GM15510 (cell line): Measurements from ENCODE around the gene PAH.

Experiments used
- POLR2A ChIP-seq: IDR thresholded peaks from 3 replicates; pipeline ENCODE4 v1.6.1; 2011; ENCODE audit warnings: borderline replicate concordance; ENCODE audit not compliant: insufficient read length; ENCODE audit errors: extremely low read depth

PAH gene

DNA sequence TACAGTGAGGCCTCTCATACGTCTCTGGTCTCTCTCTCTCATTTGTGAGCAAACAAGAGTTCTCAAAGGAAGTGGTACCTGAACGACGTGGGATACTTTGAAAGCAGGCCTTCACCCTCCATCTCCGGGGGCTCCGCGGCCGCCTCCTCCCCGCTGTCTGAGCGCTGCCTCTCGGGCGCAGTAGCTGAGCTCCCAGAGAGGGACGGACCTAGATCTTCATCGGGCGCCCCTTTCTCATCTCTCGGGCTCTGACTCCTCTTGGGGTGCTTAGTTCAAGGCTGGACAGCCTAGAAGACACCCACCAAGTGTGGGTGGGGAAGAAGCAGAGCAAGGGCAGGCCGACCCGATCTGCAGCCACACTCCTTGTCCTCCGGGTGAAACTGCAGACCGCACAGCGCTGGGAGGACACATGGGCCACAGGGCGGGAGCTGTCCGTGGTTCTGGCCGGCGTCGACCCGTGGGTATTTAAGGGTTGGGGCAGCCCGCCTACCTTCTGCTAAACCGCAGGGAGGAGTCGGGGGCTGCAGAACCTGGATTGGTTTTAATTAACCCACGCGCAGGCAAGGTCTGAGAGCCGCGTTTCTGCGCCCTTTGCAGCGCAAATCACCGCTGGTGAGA, 92.7 kb downstream of the PAH start:
- TF ChIP-seq POLR2A = no peak

DNA sequence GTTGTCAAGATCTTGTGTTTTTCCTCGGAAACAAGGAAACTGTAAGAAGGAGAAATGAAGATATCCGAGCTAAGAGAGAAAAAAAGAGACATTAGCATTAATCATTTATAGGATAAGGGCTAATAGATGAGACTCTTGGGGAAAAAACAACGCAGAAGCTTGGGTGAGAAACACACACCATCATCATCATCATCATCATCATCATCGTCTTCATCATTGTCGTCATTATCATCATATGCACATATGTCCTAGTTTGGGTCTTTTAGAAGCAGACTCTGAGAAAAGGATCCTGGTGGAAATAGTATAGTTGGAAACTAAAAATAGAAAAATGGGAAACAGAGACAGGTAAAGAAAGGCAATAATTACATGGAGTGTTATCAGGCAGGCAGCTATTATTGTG, 95.9 kb downstream of the PAH start:
- no peak for TF ChIP-seq POLR2A

DNA sequence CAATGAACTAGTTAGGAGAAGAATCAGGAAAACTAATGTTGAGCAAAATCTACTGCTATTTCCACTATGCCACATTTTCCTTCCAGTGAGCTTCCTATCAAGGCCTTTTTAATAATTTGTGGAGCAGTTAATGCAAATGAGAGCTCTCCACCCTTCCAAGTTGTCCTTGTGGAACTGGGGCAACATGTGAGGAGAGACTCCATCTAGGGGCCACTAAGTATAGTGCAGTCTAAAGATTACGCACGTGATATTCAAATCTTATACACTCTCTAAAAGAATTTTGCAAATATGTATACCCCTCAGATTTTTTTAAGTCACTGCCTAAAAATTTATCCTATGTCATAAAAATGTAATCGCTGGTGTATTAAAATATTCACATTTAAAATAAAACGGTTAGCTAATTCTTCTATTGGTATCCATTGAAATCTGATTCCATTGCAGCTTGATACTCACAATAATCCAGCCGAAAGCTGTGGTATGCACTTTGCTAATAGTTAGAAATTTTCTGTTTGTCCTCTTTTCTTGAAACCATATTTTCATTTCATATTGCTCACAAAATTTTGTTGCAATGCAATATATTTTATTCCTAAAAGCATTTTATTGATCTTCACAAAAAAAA, 100.1 kb downstream of the PAH start:
- TF ChIP-seq POLR2A = no peak

DNA sequence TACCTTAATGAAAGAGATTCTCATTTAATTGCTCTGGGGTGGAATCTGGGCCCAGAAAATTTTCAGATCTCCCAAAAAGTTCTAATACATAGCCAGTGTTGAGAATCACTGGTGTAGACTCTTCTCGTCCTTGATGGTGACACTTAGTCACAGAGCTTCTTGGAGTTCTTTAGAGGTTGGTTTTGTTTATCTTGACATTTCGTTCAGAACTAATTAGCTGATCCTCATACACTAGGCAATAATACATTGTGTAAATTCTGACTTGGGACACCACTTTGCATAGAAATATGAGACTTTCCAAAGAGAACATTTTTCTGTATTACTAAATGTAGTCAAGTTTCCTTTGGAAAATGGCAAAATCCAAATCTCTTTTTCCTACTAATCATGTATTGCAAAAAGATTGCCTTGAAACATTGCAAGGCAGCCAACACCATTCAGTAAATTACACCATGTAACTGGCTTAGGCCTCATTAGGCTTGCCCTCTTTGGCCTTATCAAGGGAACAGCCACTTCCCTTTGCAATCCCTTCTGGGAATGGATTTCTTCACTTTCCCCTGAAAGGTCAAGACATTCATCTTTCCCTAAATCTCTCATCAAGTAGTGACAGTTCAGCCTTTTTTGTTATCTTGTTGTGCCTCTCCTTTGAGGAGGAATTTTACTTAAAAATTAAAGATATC, 102.2 kb downstream of the PAH start:
- no peak for TF ChIP-seq POLR2A

DNA sequence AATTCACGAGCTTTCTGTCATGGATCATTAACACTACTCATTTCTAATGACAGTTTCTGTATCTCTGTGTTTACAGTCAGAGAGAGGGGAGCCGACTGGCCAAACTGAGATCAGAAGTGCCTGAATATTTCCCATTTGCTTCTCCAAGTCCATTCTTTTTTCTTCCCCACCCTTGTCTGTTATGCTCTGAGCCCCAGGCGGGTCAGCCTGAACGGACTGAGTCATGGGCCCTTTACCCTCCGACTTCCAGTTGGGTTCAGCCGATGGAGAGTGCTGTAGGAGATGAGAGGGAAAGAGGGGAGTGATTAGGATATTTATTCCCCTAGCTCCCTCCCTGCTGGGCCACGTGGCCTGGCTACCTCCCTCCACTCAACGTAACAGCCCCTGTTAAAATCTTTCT, 104.7 kb downstream of the PAH start:
- no peak for TF ChIP-seq POLR2A

DNA sequence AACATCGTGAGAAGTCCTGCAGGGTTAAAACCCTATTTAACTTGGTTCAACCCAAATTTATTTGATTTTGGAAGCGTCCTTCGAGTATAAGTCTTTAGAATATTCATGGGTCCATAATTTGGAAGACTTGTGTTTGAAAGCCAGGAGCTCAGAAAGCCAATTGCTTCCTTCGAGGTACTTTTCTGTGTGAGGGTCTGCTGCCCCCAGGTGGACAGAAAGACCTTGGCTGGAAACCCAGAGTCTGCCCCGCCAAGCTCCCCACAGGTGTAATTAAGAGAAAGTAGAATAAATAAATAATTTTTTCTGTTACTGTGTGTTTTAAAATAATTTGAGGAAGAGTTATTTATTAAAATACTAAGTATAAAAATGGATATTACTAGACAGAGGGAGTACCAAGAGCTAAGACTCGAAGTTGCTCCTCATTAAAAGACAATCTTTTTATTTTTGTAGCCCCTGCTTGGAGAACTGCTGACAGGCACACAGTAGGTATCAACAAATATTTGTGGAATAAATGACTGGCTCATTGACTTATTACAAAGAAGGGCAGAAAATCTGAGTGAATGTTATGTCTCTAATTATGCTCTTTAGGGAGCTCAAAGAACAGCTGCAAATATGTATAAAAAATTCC, 105.8 kb downstream of the PAH start:
- no peak for TF ChIP-seq POLR2A

DNA sequence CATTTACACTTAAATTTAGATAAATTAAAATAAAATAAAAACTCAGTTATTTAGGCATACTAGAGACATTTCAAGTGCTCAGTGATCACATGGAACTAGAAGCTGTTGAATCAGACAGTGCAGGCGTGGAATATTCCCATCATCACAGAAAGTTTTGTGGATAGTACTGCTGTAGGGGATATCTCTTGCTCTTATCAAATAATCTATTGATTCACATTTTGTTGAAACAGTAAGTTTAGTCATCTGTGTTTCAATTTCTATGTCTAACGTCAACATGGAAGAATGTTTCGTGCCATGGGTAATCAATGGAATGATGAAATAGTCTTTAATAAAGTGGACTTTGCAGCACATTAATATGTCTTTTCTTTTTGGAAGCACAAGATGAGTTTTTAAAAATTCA, 108.6 kb downstream of the PAH start:
- no peak for TF ChIP-seq POLR2A

DNA sequence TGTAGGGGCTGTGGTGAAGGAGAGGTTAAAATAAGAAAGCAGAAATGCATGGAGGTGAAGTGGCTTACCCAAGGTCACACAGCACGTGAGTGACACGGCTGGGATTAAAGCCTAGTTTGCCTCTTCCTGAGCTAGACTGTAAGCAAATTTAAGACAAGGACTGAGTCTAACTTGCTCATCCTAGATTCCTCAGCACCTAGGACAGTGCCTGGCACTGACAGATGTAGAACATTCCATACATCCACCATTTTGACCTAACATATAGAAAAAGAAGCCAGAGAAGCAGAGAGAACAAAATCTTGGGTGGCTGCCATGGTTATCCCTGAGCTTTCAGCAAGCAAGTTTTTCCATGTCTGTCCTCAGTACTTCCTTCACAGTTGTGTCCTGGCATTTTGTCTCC, 110.5 kb downstream of the PAH start:
- no peak for TF ChIP-seq POLR2A

DNA sequence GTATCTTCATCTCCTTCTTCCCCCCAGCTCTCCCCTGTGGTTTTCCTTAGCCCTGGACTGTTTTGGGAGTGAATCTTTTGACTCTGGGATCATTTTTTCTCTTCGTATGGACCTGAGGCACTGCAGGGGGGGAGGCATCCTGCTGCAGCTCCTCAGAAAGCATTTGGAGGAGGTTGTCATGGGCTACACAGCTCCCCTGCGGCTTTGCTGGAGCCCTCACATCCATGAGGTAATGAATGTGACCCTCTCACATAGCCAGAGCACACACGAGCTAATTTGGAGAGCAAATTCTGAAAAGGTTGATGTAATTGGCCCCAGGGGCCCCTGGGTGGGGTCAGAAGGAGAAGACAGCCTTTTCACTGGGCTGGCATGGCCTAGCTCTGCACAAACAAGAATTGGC, 110.9 kb downstream of the PAH start:
- no peak for TF ChIP-seq POLR2A

DNA sequence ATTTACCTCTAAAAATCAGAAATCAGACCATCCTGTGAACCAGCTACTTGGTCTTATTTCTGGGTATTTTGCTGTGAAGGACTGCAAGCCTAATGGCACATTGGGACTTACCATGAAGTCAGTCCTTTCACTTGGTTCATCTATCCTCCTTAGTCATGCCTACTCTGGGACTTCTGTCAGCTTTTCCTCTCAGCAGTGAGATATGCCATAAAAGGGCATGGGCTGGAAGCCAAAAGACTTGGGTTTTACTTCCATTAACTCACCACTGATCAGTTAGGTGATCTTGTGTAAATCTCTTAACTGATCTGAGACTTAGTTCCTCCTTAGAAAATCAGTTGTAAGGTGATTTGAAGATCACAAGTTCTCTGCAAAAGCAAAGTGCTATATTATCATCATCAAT, 116.5 kb downstream of the PAH start:
- no peak for TF ChIP-seq POLR2A

DNA sequence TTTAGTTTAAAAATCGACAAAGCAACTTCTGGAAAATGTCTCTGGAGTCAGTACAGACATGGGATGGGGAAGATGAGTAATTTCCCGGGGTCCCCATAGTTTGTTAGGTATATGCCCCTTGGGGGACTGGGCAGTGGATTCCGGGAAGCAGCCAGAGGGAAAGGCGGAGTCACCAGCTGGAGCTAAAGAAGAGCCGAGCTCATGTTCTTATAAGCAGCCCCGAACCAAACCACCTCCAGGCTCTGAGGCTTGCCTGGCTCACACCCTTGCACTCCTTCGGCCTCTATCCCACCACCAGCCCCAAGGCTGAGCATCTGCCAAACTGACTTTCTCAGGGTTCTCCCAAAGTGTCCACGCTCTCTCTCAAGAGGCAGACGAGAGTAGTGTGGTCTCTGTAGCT, 117.8 kb downstream of the PAH start:
- no peak for TF ChIP-seq POLR2A

DNA sequence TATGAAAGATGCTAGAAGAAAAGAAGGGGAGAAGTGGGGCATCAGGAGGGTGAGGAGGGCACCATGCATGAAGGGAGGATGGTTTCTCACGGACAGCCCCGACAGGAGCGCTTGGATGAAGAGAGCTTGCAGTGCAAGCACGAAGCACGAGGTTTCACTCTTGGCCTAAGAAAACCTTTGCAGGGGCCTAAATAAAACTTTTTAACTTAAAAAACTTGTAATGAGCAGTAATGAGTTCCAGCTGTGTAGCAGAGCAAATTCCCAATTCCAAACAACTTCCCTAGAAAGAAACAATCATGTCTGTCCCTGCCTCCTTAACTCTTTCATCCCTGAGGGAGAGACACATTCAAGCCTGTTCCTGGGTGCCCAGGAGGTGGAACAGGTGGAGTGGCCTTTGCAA, 119.5 kb downstream of the PAH start:
- TF ChIP-seq POLR2A = no peak

DNA sequence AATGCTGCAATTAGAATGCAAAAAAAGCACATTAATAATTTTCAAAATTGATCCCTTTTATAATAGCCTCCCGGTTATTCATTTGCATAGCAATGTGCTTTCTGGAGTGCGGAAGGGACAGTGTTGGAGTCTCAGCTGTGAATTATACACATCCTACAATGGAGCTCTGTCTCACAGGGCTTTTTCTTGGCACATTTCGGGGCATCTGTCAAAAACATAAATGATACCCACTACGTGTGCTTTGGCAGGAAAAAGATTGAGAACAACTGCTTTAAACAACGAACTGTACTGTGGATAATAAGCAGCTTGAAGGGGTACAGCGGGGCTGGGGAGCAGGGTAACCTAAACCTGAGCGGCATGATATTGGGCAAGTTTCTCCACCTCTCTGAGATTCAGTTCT, 123.1 kb downstream of the PAH start:
- no peak for TF ChIP-seq POLR2A
